ENCODE data around the gene MEP1A. TPM values are rescaled to one million over a fixed set of nuclear protein-coding genes. Genes with fewer than 3 reads are reported as not detected.

The MEP1A gene
- total and polyA plus RNA-seq, 2 donors (not counting 3 experiments of a cell fraction or from before 2014, with no cell fraction given): not detected

GRCh38 chr6:46755865-46756264 is 37.3 kb upstream of the MEP1A start:
- intact Hi-C loops (cut with micrococcal nuclease): no loop called here
- H3K9ac ChIP-seq (replicated peaks; ENCODE audit: extremely low read depth, insufficient read depth, low read length): no peak overlapping the region
- H4K20me1 ChIP-seq (replicated peaks; ENCODE audit: control insufficient read depth, extremely low read depth, insufficient read depth, low read length): no peaks in the 10 kb centered on the region
- no peaks in the 10 kb centered on the region for H3K9me1 ChIP-seq (replicated peaks; ENCODE audit: control insufficient read depth, extremely low read depth, insufficient read depth, low read length)
- no peaks in the 10 kb centered on the region for H3K4me1 ChIP-seq (ENCODE audit: control insufficient read depth, extremely low read depth, insufficient read depth, low read length)
- no peaks in the 10 kb centered on the region for H3K9me3 ChIP-seq (replicated peaks; ENCODE audit: control insufficient read depth, insufficient read depth, low read length)
- no peaks in the 10 kb centered on the region for H3K36me3 ChIP-seq (ENCODE audit: control insufficient read depth in 2 of 2, extremely low read depth in 1 of 2, insufficient read depth in 2 of 2, low read length in 2 of 2)
- TF ChIP-seq JUN (IDR thresholded peaks at IDR 0.05; ENCODE audit: borderline replicate concordance, insufficient read depth, insufficient read length, low read depth) (no peak), CTCF (IDR thresholded peaks at IDR 0.05; ENCODE audit: extremely low read depth in 1 of 2, insufficient read depth in 1 of 2, low read depth in 1 of 2, low read length in 2 of 2) (no peak), POLR2AphosphoS5 (IDR thresholded peaks at IDR 0.05; ENCODE audit: insufficient read depth, low read depth, low read length) (no peak), GATA2 (IDR thresholded peaks at IDR 0.05; ENCODE audit: insufficient read depth, insufficient read length, low read depth, low read length) (no peak), MAX (IDR thresholded peaks at IDR 0.05; ENCODE audit: insufficient read depth, insufficient read length) (no peak), EZH2 (IDR thresholded peaks at IDR 0.05; ENCODE audit: borderline replicate concordance, low read depth, low read length, severe bottlenecking) (no peak), POLR2A (IDR thresholded peaks at IDR 0.05; ENCODE audit: low read depth, low read length) (no peak), MYC (IDR thresholded peaks at IDR 0.05; ENCODE audit: low read depth, low read length) (no peak), FOS (IDR thresholded peaks at IDR 0.05; ENCODE audit: borderline replicate concordance, insufficient read depth, low read length) (no peak)
- H3K79me2 ChIP-seq (ENCODE audit: control insufficient read depth, insufficient read depth, low read length): no peaks in the 10 kb centered on the region
- no peak overlapping the region for H3K4me3 ChIP-seq (replicated peaks in 1 of 3; ENCODE audit: insufficient read depth in 1 of 3, low read depth in 1 of 3, low read length in 3 of 3)
- POLR2A ChIA-PET: no interaction called here
- no peak overlapping the region for H2AFZ ChIP-seq (ENCODE audit: low read depth, low read length)
- no peak for FAIRE-seq
- no peaks in the 10 kb centered on the region for H3K27me3 ChIP-seq (ENCODE audit: control insufficient read depth in 2 of 2, insufficient read depth in 2 of 2, low read length in 2 of 2)
- CTCF ChIA-PET: no interaction called here
- no TSS peak for BruUV-seq (replicated peaks)
- dilution Hi-C loops (cut with MboI; ENCODE audit: extremely low pct_ligation_motif_present, low sequenced_read_pairs): no loop called here
- no peak overlapping the region for H3K27ac ChIP-seq (ENCODE audit: insufficient read depth, low read depth, low read length)
- no peak for DNase-seq (ENCODE audit: low read depth, low spot score)
- no peak overlapping the region for H3K4me2 ChIP-seq (ENCODE audit: insufficient read depth, low read length)

Data from endothelial cell of umbilical vein (primary cell).